Muscle of arm (tissue), 12 donors: ENCODE data around the gene TMEM119. TPM values are rescaled to one million over a fixed set of nuclear protein-coding genes. Genes with fewer than 3 reads are reported as not detected.
"Not testable (repeated sequence)": the region's sequence is repeated elsewhere in the genome, so short reads cannot be mapped to it uniquely, and the experiment has no call there.

Experiments
- DNase-seq: peaks from one replicate; pipeline ENCODE4 v3.0.0-alpha.2; 2013
- polyA plus RNA-seq, 12 donors: library from polyadenylated mRNA; unstranded; fragments of 120-200 nt; gene quantifications; one replicate each; pipeline ENCODE4 v1.2.1, GENCODE V29; 2013; ENCODE audit not compliant: insufficient read length in 12 of 12

The TMEM119 gene
- polyA plus RNA-seq, 12 donors = 24.3 to 76.7 (median 34.3) TPM; not detected in 1

DNA sequence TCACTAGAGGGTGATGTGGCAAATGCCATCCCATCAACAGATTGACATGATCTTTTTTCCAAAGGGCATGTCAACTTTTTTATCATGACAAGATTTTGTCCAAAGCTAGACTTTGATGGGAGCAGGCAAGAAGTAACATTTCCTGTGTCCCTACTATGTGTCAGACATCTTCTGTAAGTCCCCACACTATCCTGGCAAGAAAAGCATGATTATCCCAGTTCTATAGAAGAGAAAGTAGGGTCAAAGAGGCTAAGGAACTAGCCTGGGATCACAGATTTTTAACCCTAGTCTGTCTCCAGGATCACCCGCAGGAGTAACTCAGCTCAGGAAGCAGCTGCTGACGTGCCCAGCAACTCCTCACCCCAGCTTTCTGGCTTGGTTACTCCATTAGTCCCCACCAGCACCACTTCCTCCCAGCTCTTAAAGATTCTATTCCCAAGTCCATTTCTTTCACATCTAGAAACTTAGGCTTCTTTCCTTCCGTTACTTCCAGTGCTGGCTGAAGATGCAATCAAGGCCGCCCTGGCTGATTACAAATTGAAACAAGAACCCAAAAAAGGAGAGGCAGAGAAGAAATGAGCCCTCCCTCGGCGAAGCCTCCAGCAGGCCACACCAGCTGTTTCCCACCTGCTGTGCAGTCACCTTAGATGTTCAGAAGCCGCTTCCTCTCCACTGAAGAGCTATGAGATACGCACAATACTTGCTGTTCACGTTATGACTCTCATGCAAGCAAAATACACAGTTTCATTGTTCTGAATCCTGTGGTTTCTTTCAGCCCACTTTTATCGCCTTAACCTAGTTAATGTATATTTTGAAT lies 29.3 kb downstream of the TMEM119 start:
- DNase-seq = no peak

GRCh38 chr12:108567406-108568337 lies 30.2 kb downstream of the TMEM119 start:
- no peak for DNase-seq

DNA sequence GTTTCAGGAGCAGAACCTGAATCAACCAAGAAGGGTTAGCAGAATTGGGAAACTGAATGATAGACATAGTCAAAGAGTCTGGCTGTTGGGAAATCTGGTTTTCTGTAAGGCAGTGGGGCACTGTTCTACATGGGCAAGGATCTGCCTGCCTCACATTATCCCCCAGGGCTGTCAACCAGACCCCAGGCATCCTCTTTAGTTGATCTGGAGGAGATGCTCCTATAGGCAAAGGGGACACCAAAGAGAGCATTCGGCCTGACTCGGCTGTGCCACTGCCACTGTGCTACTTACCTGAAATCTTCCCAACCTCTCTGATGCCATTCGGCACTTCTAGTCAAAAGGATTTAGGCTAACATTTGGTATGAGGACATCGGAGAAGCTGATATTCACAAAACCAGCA lies 31.4 kb downstream of the TMEM119 start:
- no peak for DNase-seq

DNA sequence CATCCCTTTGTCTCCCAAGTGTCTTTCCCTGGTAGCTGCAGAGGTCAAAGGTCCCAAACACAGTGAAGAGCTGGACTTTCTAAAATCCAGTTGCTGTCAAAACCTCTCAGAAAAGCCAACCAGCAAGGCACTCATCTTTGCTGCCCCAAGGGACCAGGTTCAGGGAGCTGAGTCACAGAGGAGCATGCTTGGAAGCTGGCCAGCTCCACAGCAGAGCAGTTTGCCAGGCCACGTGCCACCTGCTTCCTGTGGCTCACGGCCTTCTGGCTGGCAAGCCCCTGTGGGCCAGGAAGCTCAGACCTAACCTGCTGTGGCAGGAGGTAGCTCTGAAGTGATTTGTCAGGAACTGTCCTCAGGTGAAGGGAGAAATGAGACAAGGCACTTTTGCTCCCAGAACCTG lies 31.9 kb downstream of the TMEM119 start:
- no peak for DNase-seq

- no peak for DNase-seq
Observed at GRCh38 chr12:108565146-108565545, 32.7 kb downstream of the TMEM119 start.

- DNase-seq = no peak
Observed at GRCh38 chr12:108564724-108565123, 33.2 kb downstream of the TMEM119 start.

DNA sequence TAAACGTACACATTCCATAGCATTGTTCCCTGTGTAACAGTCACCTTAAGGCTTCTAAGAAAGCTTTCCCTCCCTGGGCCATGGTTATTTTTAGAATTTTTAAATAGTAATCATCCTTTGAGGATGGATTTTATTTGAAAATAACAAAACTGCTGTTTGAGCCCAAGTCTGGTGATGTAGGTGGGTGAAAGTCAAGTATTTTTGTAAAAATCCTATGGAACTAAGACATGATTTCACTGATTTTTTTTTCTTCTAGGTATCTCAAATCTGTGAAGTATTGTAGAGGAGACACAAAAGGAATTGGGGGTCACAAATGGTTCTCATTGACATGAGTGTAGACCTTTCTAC lies 34.1 kb downstream of the TMEM119 start:
- DNase-seq = no peak

DNA sequence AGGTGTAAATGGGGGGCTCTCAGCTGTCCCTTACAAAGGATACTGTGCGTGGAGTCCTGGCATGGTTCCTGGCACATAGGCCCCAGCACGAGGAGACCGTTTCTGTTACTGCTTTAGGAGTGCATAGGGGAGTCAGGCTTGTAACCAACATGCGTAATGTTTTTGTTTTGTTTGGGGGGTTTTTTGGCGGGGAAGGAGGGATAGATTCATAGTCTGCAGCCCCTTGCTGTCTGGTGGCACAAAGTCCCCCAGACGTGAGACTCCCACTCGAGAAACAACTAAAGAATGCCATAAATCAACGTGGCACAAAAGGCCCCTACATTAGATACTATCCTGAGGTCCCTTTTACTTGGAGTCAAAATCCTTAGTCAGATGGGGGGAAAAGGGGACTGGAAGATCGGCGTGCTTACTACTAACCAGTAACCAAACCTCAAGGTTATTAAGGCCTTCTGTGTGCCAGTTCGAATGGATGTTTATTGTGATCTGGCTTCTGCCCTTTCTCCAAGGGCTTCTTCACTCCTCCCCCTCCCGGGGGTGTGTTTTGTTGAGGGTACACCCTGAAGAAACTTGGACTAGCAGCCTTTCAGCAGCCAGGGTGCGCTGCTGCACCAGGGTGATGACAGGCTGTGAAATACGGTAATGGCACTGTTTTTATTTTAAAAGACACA lies 34.6 kb downstream of the TMEM119 start:
- peak; percentile 88 for DNase-seq

DNA sequence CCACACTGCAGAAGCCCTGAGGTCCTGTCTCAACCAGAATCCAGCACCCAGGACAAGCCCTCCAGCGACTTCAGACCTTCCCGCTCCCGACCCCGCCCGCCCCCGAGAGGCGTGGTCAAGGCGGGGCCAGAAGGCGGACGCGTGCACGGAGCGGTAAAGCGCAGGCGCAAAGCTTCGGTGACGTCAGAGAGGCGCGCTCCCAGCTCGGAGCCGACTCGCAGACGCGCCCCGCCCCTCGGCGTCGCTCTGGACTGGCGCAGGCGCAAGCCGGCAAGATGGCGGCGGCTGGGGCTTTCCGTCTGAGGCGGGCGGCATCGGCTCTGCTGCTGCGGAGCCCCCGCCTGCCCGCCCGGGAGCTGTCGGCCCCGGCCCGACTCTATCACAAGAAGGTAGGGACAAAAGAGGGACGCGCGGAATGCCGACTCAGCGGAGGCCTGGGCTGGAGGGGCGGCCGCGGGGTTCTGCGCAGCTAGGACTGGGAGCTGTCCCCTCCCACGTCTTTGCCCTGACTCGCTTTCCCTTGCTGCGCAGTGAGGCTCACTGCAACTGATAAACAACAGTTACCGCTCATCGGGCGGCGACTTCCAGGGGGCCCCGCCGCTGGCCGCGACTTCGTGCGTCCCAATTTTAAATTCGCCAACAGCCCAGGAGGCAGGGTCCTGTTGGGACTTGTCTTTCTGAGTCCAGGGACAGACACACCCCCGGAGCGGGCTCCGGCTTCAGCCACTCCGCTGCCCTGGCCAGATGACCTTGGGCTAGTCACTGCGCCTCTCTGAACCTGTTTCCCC lies 35.3 kb downstream of the TMEM119 start, which contains the start of gene ISCU:
Gene ISCU, plus strand, starts transcription at position 249 of the 788 bp plus-strand sequence. Its CDS starts 27 bp downstream, at position 276.
- peak; percentile 99 for DNase-seq

- DNase-seq = no peak
Observed at GRCh38 chr12:108561852-108562347, 36.0 kb downstream of the TMEM119 start.

- peak; percentile 91 for DNase-seq
Observed at GRCh38 chr12:108560752-108561719, 36.8 kb downstream of the TMEM119 start, which contains the start of gene SART3. Gene SART3 (minus strand): TSS chr12:108561173. CDS start chr12:108561154, 19 bp downstream.

DNA sequence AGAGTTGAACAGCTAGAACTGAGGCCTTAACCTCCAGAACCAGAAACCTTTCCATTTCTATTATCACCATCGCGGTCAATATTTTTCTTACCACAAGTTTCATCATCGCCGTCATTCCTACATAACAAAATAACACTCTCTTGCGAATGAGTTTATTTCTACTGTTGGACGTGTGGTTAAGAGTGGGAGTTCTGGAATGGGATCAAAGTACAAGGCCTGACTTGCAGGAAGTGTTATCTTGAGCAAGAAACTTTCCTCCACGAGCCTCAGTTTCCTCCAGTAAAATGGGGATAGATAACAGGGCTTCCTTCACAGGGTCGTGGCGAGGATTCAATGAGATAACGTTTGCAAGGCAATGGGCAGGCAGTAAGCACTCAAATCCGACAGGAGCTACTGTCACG lies 37.6 kb downstream of the TMEM119 start:
- DNase-seq = no peak

DNA sequence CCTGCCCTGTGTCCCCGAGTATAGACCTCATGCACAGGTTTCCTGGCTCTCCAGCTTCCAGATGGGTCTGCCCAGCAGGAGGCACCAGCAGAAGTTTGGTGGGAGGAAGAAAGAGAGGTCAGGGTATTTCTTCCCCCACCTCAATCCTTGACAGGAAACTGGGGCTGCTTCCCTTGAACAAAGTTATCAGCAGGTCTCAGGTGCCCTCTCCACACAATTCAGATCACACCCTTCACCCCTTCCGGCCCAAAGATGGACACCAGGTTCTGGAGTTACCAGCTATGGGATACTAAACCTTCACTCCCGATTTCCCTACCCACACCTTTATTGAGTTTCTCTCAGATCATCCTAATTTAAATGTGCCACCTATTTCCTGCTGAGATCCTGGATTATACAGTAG lies 38.1 kb downstream of the TMEM119 start:
- no peak for DNase-seq

DNA sequence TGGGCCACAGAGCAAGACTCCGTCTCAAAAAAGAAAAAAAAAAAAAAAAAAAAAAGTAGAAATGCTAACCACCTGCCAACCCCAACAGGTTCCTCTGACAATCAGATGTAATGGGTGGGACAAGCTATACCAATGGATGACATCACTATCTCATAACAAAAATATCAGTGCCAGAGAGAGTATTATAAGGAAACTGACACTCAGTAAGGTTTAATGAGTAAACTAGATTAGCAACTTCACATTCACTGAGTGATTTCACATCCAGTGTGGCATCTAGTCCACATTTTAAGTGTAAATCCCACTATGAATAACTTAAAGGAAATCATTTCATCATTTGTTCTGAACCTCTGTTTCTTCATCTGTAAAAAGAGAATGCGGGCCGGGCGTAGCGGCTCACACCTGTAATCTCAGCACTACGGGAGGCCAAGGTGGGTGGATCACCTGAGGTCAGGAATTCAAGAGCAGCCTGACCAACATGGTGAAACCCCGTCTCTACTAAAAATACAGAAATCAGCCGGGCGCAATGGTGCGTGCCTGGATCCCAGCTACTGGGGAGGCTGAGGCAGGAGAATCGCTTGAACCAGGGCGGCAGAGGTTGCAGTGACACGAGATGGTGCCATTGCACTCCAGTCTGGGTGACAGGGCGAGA lies 38.8 kb downstream of the TMEM119 start:
- no peak for DNase-seq

DNA sequence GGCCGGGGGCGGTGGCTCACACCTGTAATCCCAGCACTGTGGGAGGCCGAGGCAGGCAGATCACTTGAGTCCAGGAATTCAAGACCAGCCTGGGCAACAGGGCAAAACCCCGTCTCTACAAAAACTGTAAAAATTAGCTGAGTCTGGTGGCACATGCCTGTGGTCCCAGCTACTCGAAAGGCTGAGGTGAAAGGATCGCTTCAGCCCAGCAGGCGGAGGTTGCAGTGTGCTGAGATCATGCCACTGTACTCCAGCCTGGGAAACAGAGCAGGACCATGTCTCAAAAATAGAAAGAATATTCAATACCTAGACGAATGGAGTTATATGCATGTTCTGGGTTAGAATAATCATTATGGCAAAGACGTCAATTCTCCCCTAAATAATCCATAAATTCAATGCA lies 42.5 kb downstream of the TMEM119 start:
- not testable (repeated sequence) for DNase-seq

- no peak for DNase-seq
Observed at GRCh38 chr12:108553799-108554198, 44.1 kb downstream of the TMEM119 start.

DNA sequence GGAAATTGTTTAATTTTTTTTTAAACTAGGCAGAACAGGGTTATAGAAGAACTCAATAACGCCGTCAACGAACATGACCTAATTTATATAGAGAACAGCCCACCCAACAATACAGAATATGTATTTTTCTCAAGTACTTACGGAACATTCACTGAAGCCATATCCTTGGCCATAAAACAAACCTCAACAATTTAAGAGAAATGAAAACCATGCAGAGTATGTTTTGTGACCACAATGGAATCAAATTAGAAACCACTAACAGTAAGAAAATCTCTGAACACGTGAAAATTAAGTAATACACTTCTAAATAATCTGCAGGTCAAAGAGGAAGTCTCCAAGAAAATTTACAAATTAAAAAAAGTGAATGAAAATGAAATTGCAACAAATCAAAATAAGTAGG lies 46.3 kb downstream of the TMEM119 start:
- no peak for DNase-seq

- no peak for DNase-seq
Observed at GRCh38 chr12:108548954-108549521, 48.8 kb downstream of the TMEM119 start.

DNA sequence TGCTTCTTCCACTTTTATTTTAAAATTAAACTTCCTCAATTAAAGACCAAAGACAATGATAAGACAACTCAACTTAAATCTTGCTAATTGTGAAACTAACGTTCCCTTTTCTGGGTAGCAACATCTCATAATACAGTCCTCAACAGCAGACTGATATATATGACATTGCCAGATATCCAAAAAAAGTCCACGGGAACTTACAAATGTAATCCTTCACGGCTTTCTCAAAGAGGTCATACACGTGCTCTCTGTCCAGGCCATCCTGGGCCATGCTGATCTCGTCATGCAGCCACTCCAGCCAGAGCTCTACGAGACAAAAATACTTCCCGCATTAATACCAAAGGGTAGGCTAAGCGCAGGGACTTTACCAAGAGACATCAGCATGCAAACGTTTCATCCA lies 50.2 kb downstream of the TMEM119 start:
- DNase-seq = no peak
